AG04450 (cell line): Measurements from ENCODE around the gene VGLL1. TPM values are rescaled to one million over a fixed set of nuclear protein-coding genes. Genes with fewer than 3 reads are reported as not detected.

ENCODE experiments used
- CTCF ChIA-PET: fragments of 300-600, 350-600 bp; formaldehyde crosslinking; extraction: SDS; loops from one replicate; lab custom pipeline; 2022; ENCODE audit warnings: antibody characterized with exemption, inconsistent platforms; lab: Charles Lee
- POLR2A ChIA-PET: fragments of 350-600 bp; formaldehyde crosslinking; extraction: SDS; loops from one replicate; lab custom pipeline; 2021; ENCODE audit warnings: antibody characterized with exemption, inconsistent platforms; lab: Yijun Ruan, JAX
- DNase-seq: peaks from one replicate; pipeline ENCODE4 v3.0.0-alpha.2; 2011; ENCODE audit warnings: low read depth, low spot score
- H3K27ac ChIP-seq: one replicate; pipeline ENCODE4 v1.5.1; 2012; ENCODE audit warnings: low read depth, low read length, control low read depth
- H3K27me3 ChIP-seq: one replicate; pipeline ENCODE4 v1.6.0; 2012; ENCODE audit warnings: low read length; ENCODE audit not compliant: control insufficient read depth, insufficient read depth
- H3K4me3 ChIP-seq: 2 replicates; pipeline ENCODE4 v1.5.1; 2011; ENCODE audit warnings: mild to moderate bottlenecking, low read depth, low read length, control low read depth
- H3K9me3 ChIP-seq: 2 replicates; pipeline ENCODE4 v1.5.1; 2012; ENCODE audit warnings: low read length; ENCODE audit not compliant: control insufficient read depth, insufficient read depth
- CTCF ChIP-seq: IDR thresholded peaks from 2 replicates; pipeline ENCODE4 v1.5.1; 2011; ENCODE audit warnings: low read depth, low read length, control low read depth, inconsistent platforms
- polyA plus RNA-seq: library from polyadenylated mRNA; depleted of rRNA; stranded (reverse); fragments of >200 nt; gene quantifications from 2 replicates; pipeline ENCODE4 v1.2.3, GENCODE V29; 2011

VGLL1 gene
- polyA plus RNA-seq, 1 experiment = not detected

- POLR2A ChIA-PET = no interaction called here
Observed at GRCh38 chrX:136549226-136549625, 17.2 kb downstream of the VGLL1 start.

GRCh38 chrX:136551410-136551809 lies 19.4 kb downstream of the VGLL1 start:
- ChIA-PET POLR2A (no interaction called here), CTCF (no interaction called here)
- TF ChIP-seq CTCF = no peak
- no peak for DNase-seq
- no peak overlapping the region for H3K4me3 ChIP-seq
- H3K27ac ChIP-seq = no peak overlapping the region
- no peaks in the 10 kb centered on the region for H3K27me3 ChIP-seq
- no peaks in the 10 kb centered on the region for H3K9me3 ChIP-seq

More at GRCh38 chrX:136549226-136549625, 17.2 kb downstream of the VGLL1 start:
- Histone ChIP-seq H3K9me3 (no peaks in the 10 kb centered on the region), H3K27me3 (no peaks in the 10 kb centered on the region), H3K27ac (no peak overlapping the region), H3K4me3 (no peak overlapping the region)
- no peak for DNase-seq
- TF ChIP-seq CTCF = no peak
- CTCF ChIA-PET = interaction anchor here (1.3 kb wide), 1 partner anchor 28 kb away, joined by 4 read pairs; no protein-coding TSS in a partner anchor

GRCh38 chrX:136555694-136556093 lies 23.7 kb downstream of the VGLL1 start:
- no peak for TF ChIP-seq CTCF
- Histone ChIP-seq H3K27me3 (no peaks in the 10 kb centered on the region), H3K27ac (no peak overlapping the region), H3K9me3 (no peaks in the 10 kb centered on the region), H3K4me3 (no peak overlapping the region)
- ChIA-PET POLR2A (no interaction called here), CTCF (interaction anchor here (1.3 kb wide), 1 partner anchor 22 kb away, joined by 3 read pairs; no protein-coding TSS in a partner anchor)
- no peak for DNase-seq

GRCh38 chrX:136572030-136572429 lies 40.0 kb downstream of the VGLL1 start:
- POLR2A ChIA-PET = no interaction called here
- no peaks in the 10 kb centered on the region for H3K9me3 ChIP-seq
- CTCF ChIA-PET = no interaction called here
- no peak for DNase-seq
- no peak overlapping the region for H3K4me3 ChIP-seq
- no peak overlapping the region for H3K27ac ChIP-seq
- TF ChIP-seq CTCF = no peak
- no peaks in the 10 kb centered on the region for H3K27me3 ChIP-seq

GRCh38 chrX:136574548-136574947 lies 42.5 kb downstream of the VGLL1 start:
- CTCF ChIA-PET = no interaction called here
- Histone ChIP-seq H3K27me3 (no peaks in the 10 kb centered on the region), H3K9me3 (no peaks in the 10 kb centered on the region), H3K4me3 (no peak overlapping the region), H3K27ac (no peak overlapping the region)
- POLR2A ChIA-PET = no interaction called here
- TF ChIP-seq CTCF = no peak
- DNase-seq = no peak
